ENCODE data around the gene XPR1.

DNA sequence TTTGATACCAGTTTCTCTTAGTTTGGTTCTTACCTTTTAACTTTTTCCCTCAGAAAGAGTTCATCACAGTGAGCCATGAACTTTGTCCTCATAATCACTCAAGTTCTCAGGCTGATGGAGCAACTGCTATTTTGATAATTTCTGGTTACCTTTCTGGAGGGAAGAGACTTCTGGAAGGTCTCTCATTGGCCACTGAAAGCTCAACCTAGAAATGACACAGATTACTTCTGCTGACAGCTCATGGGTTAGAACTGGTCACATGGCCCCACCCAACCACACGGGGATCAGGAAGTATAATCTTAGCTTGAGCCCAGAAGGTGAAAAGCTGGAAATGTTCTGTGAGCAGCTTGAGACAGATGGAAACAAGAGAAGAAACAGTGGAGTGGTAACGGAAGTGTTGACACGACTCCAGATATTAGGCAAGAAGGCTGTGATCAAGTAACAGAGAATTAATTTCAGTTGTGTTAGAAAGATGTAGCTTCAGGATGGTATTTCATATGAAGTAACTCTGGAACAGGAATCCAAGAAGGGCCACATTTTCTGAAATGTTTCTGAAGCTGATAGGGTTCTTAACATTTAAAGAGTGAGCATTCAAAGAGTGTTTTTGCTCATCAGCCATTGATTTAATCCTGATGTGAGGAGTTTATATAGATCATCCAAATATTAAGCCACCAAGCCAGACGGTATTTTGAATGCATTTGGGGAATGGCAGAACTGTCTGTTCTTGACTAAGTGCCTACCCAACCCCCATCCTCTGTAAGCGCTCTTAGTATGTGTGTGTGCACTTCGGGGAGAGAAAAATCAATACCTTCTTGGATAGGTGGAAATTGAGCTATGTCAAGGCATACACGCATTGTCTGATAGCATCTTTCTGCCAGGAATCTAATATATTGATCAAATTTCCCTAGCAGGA, 21.9 kb upstream of the XPR1 start:
- TF ChIP-seq POLR2A (IDR thresholded peaks at IDR 0.05) = no peak
- TF ChIP-seq CTCF (IDR thresholded peaks at IDR 0.05) = no peak
